Ovary (tissue), 9 donors: ENCODE results near the gene SUSD3. TPM values are rescaled to one million over a fixed set of nuclear protein-coding genes. Genes with fewer than 3 reads are reported as not detected.

Experiments
- DNase-seq, 5 donors: peaks; one replicate each; pipeline ENCODE4 v3.0.0-alpha.2; 2019 to 2020
- H3K27ac ChIP-seq, 2 donors: fragments of 200-600 bp; one replicate each; pipeline versions ENCODE4 v1.5.1 to v1.8.0; 2019 to 2022
- H3K27me3 ChIP-seq: fragments of 200-600 bp; one replicate; pipeline ENCODE4 v1.8.0; 2022
- H3K36me3 ChIP-seq: fragments of 200-600 bp; sonication (generic); one replicate; pipeline ENCODE4 v1.5.1; 2019
- H3K4me1 ChIP-seq: one replicate; pipeline ENCODE4 v1.8.1; 2013; ENCODE audit warnings: mild to moderate bottlenecking, moderate library complexity; ENCODE audit not compliant: insufficient read depth
- H3K4me3 ChIP-seq: fragments of 200-600 bp; sonication (generic); one replicate; pipeline ENCODE4 v1.5.1; 2017
- H3K9me3 ChIP-seq, 2 donors: fragments of 200-600 bp in 1 of 2; sonication (generic) in 1 of 2; one replicate each; pipeline versions ENCODE4 v1.5.1 to v1.8.1; 2013 to 2019; ENCODE audit warnings: mild to moderate bottlenecking in 1 of 2, moderate library complexity in 1 of 2
- CTCF ChIP-seq, 3 donors: fragments of 450-650 bp in 2 of 3; fragments of 200-600 bp in 1 of 3; IDR thresholded peaks; one replicate each; pipeline versions ENCODE4 v1.5.1 to v1.8.0; 2016 to 2022; ENCODE audit warnings: antibody characterized with exemption in 3 of 3, mild to moderate bottlenecking in 1 of 3
- EP300 ChIP-seq: sonication (generic); formaldehyde crosslinking; IDR thresholded peaks from one replicate; pipeline ENCODE4 v1.6.1; 2017; ENCODE audit warnings: antibody characterized with exemption
- POLR2A ChIP-seq: fragments of 450-650 bp; IDR thresholded peaks from one replicate; pipeline ENCODE4 v1.6.1; 2017; ENCODE audit warnings: antibody characterized with exemption, mild to moderate bottlenecking, moderate library complexity
- WGBS, 3 donors: extraction: QIAGEN DNeasy Blood & Tissue Kit in 1 of 3; methylation state at CpG; one replicate each; pipeline versions ENCODE4 v1.1.5 to v1.1.7; 2013 to 2017; 5-methylcytosine and 5-hydroxymethylcytosine counted together
- intact Hi-C, 4 donors: fragments of 100-400 bp; cut with DNase I; formaldehyde crosslinking; loops; one replicate each; pipeline versions ENCODE4 v1.11.0 to v1.15.1; 2022 to 2023
- polyA plus RNA-seq, 2 donors: library from polyadenylated mRNA; stranded (reverse); fragments of 200-250 nt in 1 of 2; fragments of 350-450 nt in 1 of 2; fragmentation: Illumina TruSeq in 1 of 2; extraction: RNeasy Lipid Tissue Mini Kit (QIAGEN cat#74804) in 1 of 2; gene quantifications; one replicate each; pipeline ENCODE4 v1.2.3, GENCODE V29; 2013 to 2014
- total RNA-seq, 7 donors: library from RNA; depleted of rRNA in 2 of 7; stranded (reverse); fragments of >200 nt in 2 of 7; fragmentation: NEBNext Ultra II Directional in 3 of 7; extraction: Animal tissue kit (Norgen Biotek cat#: 25700) in 3 of 7; gene quantifications; one replicate each; pipeline versions ENCODE4 v1.1.0 to v1.2.4, GENCODE V29; 2016 to 2023
- donor health status: DM: no; HTN: no; CAD: no; lungs with moderate emphysema.
- donor health status: DM: no; HTN: no; CAD: no.
- donor health status: Bipolar disorder and iron deficiency.
- donor health status: DM: yes; HTN: yes; CAD: no.
- donor health status: DM: no; HTN: no; CAD: no.
- donor health status: DM: yes; HTN: yes; CAD: no.

Gene SUSD3
- total and polyA plus RNA-seq, 9 donors: 9.6 to 66.1 (median 42.4) TPM

DNA sequence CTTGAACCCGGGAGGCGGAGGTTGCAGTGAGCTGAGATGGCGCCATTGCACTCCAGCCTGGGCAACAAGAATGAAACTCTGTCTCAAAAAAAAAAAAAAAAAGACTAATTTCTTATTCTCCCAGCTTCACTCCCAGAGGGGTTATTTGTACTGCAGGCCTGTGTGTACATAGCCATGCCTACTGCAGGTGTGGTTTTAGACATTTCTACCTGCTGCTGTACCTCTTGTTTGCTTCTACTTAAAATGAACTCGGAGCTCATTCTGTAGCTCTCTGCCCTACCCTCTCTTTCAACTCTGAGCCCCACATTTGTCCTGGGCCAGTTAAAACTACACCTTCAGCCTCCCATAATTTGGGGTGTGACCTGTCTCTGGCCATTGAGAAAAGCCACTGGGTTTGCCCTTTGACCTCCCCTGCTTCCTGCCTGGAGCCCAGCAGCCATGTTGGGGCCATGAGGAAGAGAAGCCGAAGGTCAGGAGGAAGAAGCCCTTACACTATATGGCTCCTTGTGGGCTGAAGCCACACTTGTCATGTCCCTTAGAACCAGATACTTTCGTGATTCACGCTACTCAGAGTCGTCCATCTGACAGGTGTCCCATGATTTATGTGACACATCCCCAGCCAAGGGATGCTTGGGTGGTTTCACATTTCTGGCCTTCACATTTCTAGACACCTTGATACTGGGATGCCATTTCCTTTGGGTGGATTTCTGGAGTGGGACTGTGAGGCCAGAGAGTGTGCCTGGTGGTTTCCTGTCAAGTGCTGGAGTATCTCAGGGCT, 28.1 kb downstream of the SUSD3 start:
- TF ChIP-seq POLR2A (no peak), EP300 (no peak), CTCF (IDR thresholded peaks at IDR 0.05) (no peak)
- Histone ChIP-seq H3K27ac (no peak overlapping the region), H3K27me3 (no peaks in the 10 kb centered on the region), H3K36me3 (no peaks in the 10 kb centered on the region), H3K4me3 (no peak overlapping the region), H3K9me3 (no peaks in the 10 kb centered on the region), H3K4me1 (no peaks in the 10 kb centered on the region)
- intact Hi-C loops: no loop called here
- 94 to 96% (median 94%) methylated on average over 8 of the region's 8 CpGs for WGBS, 3 donors
- peak in 3 of 5 donors; percentile 5 to 9 (median 8) for DNase-seq

DNA sequence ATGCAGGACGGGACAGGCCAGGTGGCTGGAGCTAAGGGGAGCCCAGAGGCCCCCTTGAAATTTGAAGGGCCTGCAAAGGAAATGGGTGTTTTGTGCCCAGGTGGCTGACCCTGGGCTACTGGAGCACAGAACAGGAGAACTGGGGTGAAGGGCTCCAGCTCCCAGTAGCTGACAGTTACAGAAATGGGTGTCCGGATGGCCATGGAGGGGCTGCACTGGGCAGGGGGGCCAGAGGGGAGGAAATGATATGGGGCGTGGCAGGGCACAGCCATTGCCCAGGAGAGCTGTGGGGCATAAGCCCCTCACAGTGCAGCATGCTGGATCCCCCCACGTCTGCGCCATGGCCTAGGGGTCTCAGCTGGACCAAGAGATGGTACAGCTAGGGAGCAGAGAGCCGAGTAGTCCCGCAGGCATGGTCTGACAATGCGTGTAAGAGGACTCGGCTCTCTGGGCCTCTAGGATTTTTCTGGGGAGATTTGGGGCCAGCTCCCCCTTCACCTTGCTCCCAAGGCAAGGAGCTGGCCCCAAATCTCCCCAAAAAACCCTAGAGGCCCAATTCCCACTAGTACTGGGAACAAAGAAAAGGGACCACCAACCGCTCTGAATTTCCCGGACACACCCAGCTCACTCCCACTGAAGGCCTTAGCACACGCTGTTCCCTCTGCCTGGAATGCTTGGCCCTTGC, 29.6 kb downstream of the SUSD3 start:
- H3K4me1 ChIP-seq: no peaks in the 10 kb centered on the region
- H3K9me3 ChIP-seq: no peaks in the 10 kb centered on the region
- H3K36me3 ChIP-seq: no peaks in the 10 kb centered on the region
- DNase-seq: peak; percentile 5 to 30 (median 12)
- TF ChIP-seq EP300: no peak
- TF ChIP-seq CTCF (IDR thresholded peaks at IDR 0.05): no peak
- no peak for TF ChIP-seq POLR2A
- H3K27me3 ChIP-seq: no peaks in the 10 kb centered on the region
- H3K27ac ChIP-seq: no peak overlapping the region
- no peak overlapping the region for H3K4me3 ChIP-seq
- intact Hi-C loops: no loop called here
- 90 to 96% (median 96%) methylated on average over 12 of the region's 12 CpGs for WGBS, 3 donors

GRCh38 chr9:93088656-93089015, 30.1 kb downstream of the SUSD3 start:
- WGBS, 3 donors: 90 to 94% (median 91%) methylated on average over 4 of the region's 4 CpGs
- TF ChIP-seq CTCF (IDR thresholded peaks at IDR 0.05) (no peak), EP300 (no peak), POLR2A (no peak)
- Histone ChIP-seq H3K27me3 (no peaks in the 10 kb centered on the region), H3K4me3 (no peak overlapping the region), H3K4me1 (peaks cover under 1% of the 10 kb centered on the region), H3K36me3 (no peaks in the 10 kb centered on the region), H3K27ac (no peak overlapping the region), H3K9me3 (no peaks in the 10 kb centered on the region)
- intact Hi-C loops: no loop called here
- DNase-seq: peak in 3 of 5 donors; percentile 10 to 19 (median 10)

GRCh38 chr9:93089024-93089423, 30.5 kb downstream of the SUSD3 start:
- H3K27ac ChIP-seq: no peak overlapping the region
- 73 to 82% (median 76%) methylated on average over 5 of the region's 5 CpGs for WGBS, 3 donors
- no peaks in the 10 kb centered on the region for H3K36me3 ChIP-seq
- no peak overlapping the region for H3K4me3 ChIP-seq
- peak in 2 of 5 donors; percentile 1 to 7 for DNase-seq
- H3K27me3 ChIP-seq: no peaks in the 10 kb centered on the region
- H3K4me1 ChIP-seq: peaks cover 2% of the 10 kb centered on the region
- TF ChIP-seq EP300 (no peak), CTCF (IDR thresholded peaks at IDR 0.05) (no peak), POLR2A (no peak)
- no peaks in the 10 kb centered on the region for H3K9me3 ChIP-seq
- intact Hi-C loops: no loop called here
